Measurements from ENCODE around the gene OR51B5. TPM values are rescaled to one million over a fixed set of nuclear protein-coding genes. Genes with fewer than 3 reads are reported as not detected.

OR51B5 gene
- total and polyA plus RNA-seq, 2 experiments from 2014 or later, result not detected

- no peaks in the 10 kb centered on the region for H3K36me3 Mint-ChIP-seq (ENCODE audit: low read depth)
- Histone ChIP-seq H3K4me1 (ENCODE audit: insufficient read depth) (peaks cover 18% of the 10 kb centered on the region), H3K27ac (ENCODE audit: low read depth) (no peak overlapping the region), H3K4me2 (no peak overlapping the region), H2AFZ (no peak overlapping the region), H3K4me3 (no peak overlapping the region), H3K27me3 (ENCODE audit: insufficient read depth) (no peaks in the 10 kb centered on the region), H3K36me3 (ENCODE audit: insufficient read depth) (no peaks in the 10 kb centered on the region), H3K9me2 (ENCODE audit: insufficient read depth) (no peaks in the 10 kb centered on the region), H4K20me1 (replicated peaks; ENCODE audit: insufficient read depth) (no peaks in the 10 kb centered on the region), H3K79me2 (replicated peaks; ENCODE audit: insufficient read depth) (no peaks in the 10 kb centered on the region), H3F3A (replicated peaks; ENCODE audit: low read depth) (no peaks in the 10 kb centered on the region)
- ATAC-seq (no peak), DNase-seq (ENCODE audit: low spot score) (no peak)
- no peak overlapping the region for H3K4me3 Mint-ChIP-seq
- H3K27me3 Mint-ChIP-seq (ENCODE audit: insufficient read depth, low read depth, poor library complexity), result no peaks in the 10 kb centered on the region
- H3K27ac Mint-ChIP-seq, result no peak overlapping the region
- TF ChIP-seq, protein P1, sequence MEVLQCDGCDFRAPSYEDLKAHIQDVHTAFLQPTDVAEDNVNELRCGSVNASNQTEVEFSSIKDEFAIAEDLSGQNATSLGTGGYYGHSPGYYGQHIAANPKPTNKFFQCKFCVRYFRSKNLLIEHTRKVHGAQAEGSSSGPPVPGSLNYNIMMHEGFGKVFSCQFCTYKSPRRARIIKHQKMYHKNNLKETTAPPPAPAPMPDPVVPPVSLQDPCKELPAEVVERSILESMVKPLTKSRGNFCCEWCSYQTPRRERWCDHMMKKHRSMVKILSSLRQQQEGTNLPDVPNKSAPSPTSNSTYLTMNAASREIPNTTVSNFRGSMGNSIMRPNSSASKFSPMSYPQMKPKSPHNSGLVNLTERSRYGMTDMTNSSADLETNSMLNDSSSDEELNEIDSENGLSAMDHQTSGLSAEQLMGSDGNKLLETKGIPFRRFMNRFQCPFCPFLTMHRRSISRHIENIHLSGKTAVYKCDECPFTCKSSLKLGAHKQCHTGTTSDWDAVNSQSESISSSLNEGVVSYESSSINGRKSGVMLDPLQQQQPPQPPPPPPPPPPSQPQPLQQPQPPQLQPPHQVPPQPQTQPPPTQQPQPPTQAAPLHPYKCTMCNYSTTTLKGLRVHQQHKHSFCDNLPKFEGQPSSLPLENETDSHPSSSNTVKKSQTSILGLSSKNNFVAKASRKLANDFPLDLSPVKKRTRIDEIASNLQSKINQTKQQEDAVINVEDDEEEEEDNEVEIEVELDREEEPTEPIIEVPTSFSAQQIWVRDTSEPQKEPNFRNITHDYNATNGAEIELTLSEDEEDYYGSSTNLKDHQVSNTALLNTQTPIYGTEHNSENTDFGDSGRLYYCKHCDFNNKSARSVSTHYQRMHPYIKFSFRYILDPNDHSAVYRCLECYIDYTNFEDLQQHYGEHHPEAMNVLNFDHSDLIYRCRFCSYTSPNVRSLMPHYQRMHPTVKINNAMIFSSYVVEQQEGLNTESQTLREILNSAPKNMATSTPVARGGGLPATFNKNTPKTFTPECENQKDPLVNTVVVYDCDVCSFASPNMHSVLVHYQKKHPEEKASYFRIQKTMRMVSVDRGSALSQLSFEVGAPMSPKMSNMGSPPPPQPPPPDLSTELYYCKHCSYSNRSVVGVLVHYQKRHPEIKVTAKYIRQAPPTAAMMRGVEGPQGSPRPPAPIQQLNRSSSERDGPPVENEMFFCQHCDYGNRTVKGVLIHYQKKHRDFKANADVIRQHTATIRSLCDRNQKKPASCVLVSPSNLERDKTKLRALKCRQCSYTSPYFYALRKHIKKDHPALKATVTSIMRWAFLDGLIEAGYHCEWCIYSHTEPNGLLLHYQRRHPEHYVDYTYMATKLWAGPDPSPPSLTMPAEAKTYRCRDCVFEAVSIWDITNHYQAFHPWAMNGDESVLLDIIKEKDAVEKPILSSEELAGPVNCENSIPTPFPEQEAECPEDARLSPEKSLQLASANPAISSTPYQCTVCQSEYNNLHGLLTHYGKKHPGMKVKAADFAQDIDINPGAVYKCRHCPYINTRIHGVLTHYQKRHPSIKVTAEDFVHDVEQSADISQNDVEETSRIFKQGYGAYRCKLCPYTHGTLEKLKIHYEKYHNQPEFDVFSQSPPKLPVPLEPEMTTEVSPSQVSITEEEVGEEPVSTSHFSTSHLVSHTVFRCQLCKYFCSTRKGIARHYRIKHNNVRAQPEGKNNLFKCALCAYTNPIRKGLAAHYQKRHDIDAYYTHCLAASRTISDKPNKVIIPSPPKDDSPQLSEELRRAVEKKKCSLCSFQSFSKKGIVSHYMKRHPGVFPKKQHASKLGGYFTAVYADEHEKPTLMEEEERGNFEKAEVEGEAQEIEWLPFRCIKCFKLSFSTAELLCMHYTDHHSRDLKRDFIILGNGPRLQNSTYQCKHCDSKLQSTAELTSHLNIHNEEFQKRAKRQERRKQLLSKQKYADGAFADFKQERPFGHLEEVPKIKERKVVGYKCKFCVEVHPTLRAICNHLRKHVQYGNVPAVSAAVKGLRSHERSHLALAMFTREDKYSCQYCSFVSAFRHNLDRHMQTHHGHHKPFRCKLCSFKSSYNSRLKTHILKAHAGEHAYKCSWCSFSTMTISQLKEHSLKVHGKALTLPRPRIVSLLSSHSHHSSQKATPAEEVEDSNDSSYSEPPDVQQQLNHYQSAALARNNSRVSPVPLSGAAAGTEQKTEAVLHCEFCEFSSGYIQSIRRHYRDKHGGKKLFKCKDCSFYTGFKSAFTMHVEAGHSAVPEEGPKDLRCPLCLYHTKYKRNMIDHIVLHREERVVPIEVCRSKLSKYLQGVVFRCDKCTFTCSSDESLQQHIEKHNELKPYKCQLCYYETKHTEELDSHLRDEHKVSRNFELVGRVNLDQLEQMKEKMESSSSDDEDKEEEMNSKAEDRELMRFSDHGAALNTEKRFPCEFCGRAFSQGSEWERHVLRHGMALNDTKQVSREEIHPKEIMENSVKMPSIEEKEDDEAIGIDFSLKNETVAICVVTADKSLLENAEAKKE (CRISPR knock-in tag; IDR thresholded peaks at IDR 0.05), result no peak
- TF ChIP-seq REST (IDR thresholded peaks at IDR 0.05; ENCODE audit: unreplicated experiment) (no peak), ZNF331 (CRISPR knock-in tag; IDR thresholded peaks at IDR 0.05; ENCODE audit: low read depth) (no peak), ZNF114 (CRISPR knock-in tag; IDR thresholded peaks at IDR 0.05) (no peak), JUNB (IDR thresholded peaks at IDR 0.05; ENCODE audit: unreplicated experiment) (no peak), CREB1 (CRISPR knock-in tag; IDR thresholded peaks at IDR 0.05; ENCODE audit: low read depth) (no peak), EZH2 (IDR thresholded peaks at IDR 0.05; ENCODE audit: low read depth, unreplicated experiment) (no peak), EZH2phosphoT487 (IDR thresholded peaks at IDR 0.05; ENCODE audit: unreplicated experiment) (no peak), ETS1 (IDR thresholded peaks at IDR 0.05) (no peak), NANOG (IDR thresholded peaks at IDR 0.05; ENCODE audit: borderline replicate concordance) (no peak), POLR2AphosphoS5 (IDR thresholded peaks at IDR 0.05; ENCODE audit: low read depth) (no peak), STAT1 (IDR thresholded peaks at IDR 0.05; ENCODE audit: unreplicated experiment) (no peak)
- TF ChIP-seq, protein P2, sequence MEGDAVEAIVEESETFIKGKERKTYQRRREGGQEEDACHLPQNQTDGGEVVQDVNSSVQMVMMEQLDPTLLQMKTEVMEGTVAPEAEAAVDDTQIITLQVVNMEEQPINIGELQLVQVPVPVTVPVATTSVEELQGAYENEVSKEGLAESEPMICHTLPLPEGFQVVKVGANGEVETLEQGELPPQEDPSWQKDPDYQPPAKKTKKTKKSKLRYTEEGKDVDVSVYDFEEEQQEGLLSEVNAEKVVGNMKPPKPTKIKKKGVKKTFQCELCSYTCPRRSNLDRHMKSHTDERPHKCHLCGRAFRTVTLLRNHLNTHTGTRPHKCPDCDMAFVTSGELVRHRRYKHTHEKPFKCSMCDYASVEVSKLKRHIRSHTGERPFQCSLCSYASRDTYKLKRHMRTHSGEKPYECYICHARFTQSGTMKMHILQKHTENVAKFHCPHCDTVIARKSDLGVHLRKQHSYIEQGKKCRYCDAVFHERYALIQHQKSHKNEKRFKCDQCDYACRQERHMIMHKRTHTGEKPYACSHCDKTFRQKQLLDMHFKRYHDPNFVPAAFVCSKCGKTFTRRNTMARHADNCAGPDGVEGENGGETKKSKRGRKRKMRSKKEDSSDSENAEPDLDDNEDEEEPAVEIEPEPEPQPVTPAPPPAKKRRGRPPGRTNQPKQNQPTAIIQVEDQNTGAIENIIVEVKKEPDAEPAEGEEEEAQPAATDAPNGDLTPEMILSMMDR (conservative IDR thresholded peaks at IDR 0.05; ENCODE audit: low read depth in 2 of 2), result no peak
- H3K9me3 Mint-ChIP-seq, result no peaks in the 10 kb centered on the region
- H3K4me1 Mint-ChIP-seq, result peaks cover 21% of the 10 kb centered on the region
Measured at GRCh38 chr11:5349550-5349949, 6.2 kb upstream of the OR51B5 start.
